Measurements from ENCODE around the gene CBLB. TPM values are rescaled to one million over a fixed set of nuclear protein-coding genes. Genes with fewer than 3 reads are reported as not detected.

Gene CBLB
- total RNA-seq, 1 donor from 2014 or later, result 46.7 TPM

- no peak for TF ChIP-seq CTCF (IDR thresholded peaks at IDR 0.05; ENCODE audit: borderline replicate concordance)
- no peak for DNase-seq
- intact Hi-C loops (cut with micrococcal nuclease), result no loop called here
- Histone ChIP-seq H3K36me3 (no peaks in the 10 kb centered on the region), H3K4me1 (peaks cover 68% of the 10 kb centered on the region), H3K27ac (replicated peaks) (peak overlapping the region; percentile 45), H3K27me3 (ENCODE audit: low read depth) (no peaks in the 10 kb centered on the region), H3K9me3 (replicated peaks) (peaks cover 7% of the 10 kb centered on the region), H3K4me3 (no peak overlapping the region)
These were observed 68.5 kb downstream of the CBLB start for GRCh38 chr3:105800320-105800719.

GRCh38 chr3:105799286-105799685 is 69.5 kb downstream of the CBLB start:
- no peak for TF ChIP-seq CTCF (IDR thresholded peaks at IDR 0.05; ENCODE audit: borderline replicate concordance)
- peaks cover 72% of the 10 kb centered on the region for H3K4me1 ChIP-seq
- intact Hi-C loops (cut with micrococcal nuclease), result no loop called here

GRCh38 chr3:105798381-105798934 is 70.4 kb downstream of the CBLB start:
- H3K4me3 ChIP-seq, result no peak overlapping the region
- DNase-seq, result no peak
- H3K27me3 ChIP-seq (ENCODE audit: low read depth), result no peaks in the 10 kb centered on the region
- intact Hi-C loops (cut with micrococcal nuclease), result no loop called here
- peaks cover 80% of the 10 kb centered on the region for H3K4me1 ChIP-seq
- no peaks in the 10 kb centered on the region for H3K36me3 ChIP-seq
- H3K9me3 ChIP-seq (replicated peaks), result peaks cover 7% of the 10 kb centered on the region
- H3K27ac ChIP-seq (replicated peaks), result peak overlapping the region; percentile 45
- no peak for TF ChIP-seq CTCF (IDR thresholded peaks at IDR 0.05; ENCODE audit: borderline replicate concordance)

More at GRCh38 chr3:105799286-105799685, 69.5 kb downstream of the CBLB start:
- H3K9me3 ChIP-seq (replicated peaks), result peaks cover 7% of the 10 kb centered on the region
- peak overlapping the region; percentile 45 for H3K27ac ChIP-seq (replicated peaks)
- DNase-seq, result no peak
- no peaks in the 10 kb centered on the region for H3K36me3 ChIP-seq
- H3K4me3 ChIP-seq, result no peak overlapping the region
- no peaks in the 10 kb centered on the region for H3K27me3 ChIP-seq (ENCODE audit: low read depth)

GRCh38 chr3:105793040-105793439 is 75.8 kb downstream of the CBLB start:
- Histone ChIP-seq H3K4me1 (peaks cover 80% of the 10 kb centered on the region), H3K36me3 (no peaks in the 10 kb centered on the region), H3K27ac (replicated peaks) (peak overlapping the region; percentile 89), H3K4me3 (no peak overlapping the region), H3K9me3 (replicated peaks) (peaks cover 7% of the 10 kb centered on the region), H3K27me3 (ENCODE audit: low read depth) (no peaks in the 10 kb centered on the region)
- TF ChIP-seq CTCF (IDR thresholded peaks at IDR 0.05; ENCODE audit: borderline replicate concordance), result no peak
- DNase-seq, result no peak
- intact Hi-C loops (cut with micrococcal nuclease), result no loop called here

- Histone ChIP-seq H3K4me1 (peaks cover 80% of the 10 kb centered on the region), H3K36me3 (no peaks in the 10 kb centered on the region), H3K9me3 (replicated peaks) (peaks cover 7% of the 10 kb centered on the region), H3K27me3 (ENCODE audit: low read depth) (no peaks in the 10 kb centered on the region), H3K4me3 (peak overlapping the region; percentile 25), H3K27ac (replicated peaks) (peak overlapping the region; percentile 89)
- intact Hi-C loops (cut with micrococcal nuclease), result no loop called here
- TF ChIP-seq CTCF (IDR thresholded peaks at IDR 0.05; ENCODE audit: borderline replicate concordance), result no peak
- peak; percentile 80 for DNase-seq
These were observed 76.7 kb downstream of the CBLB start for GRCh38 chr3:105791919-105792786.
